NCI-H2107 treated with DMSO at 0.1 percent for 48 hours (cell line): ENCODE data around the gene ZBTB34.

Source experiments
- DNase-seq: peaks from one replicate; lab custom pipeline; 2025; ENCODE audit not compliant: unreplicated experiment; lab: John Stamatoyannopoulos, UW

The ZBTB34 gene

GRCh38 chr9:126842977-126843799 is 17.3 kb upstream of the ZBTB34 start:
- DNase-seq: no peak

- DNase-seq: no peak
These were observed 16.4 kb upstream of the ZBTB34 start for GRCh38 chr9:126844085-126844484.

- DNase-seq: no peak
These were observed 13.4 kb upstream of the ZBTB34 start for GRCh38 chr9:126847051-126847450.

- DNase-seq: no peak
These were observed 10.7 kb upstream of the ZBTB34 start for GRCh38 chr9:126849591-126850225.

GRCh38 chr9:126851286-126851880 is 9.1 kb upstream of the ZBTB34 start:
- no peak for DNase-seq

GRCh38 chr9:126852086-126852688 is 8.3 kb upstream of the ZBTB34 start:
- no peak for DNase-seq

GRCh38 chr9:126853667-126854066 is 6.8 kb upstream of the ZBTB34 start:
- DNase-seq: no peak

- no peak for DNase-seq
These were observed 5.7 kb upstream of the ZBTB34 start for GRCh38 chr9:126854734-126855133.

GRCh38 chr9:126856326-126856877 is 4.0 kb upstream of the ZBTB34 start:
- DNase-seq: no peak

GRCh38 chr9:126857261-126857960 is 3.0 kb upstream of the ZBTB34 start:
- DNase-seq: no peak

GRCh38 chr9:126859111-126859510 is 1.3 kb upstream of the ZBTB34 start:
- DNase-seq: no peak

GRCh38 chr9:126860757-126861466 is 473 bp downstream of the ZBTB34 start:
- DNase-seq: no peak

GRCh38 chr9:126861707-126862103 is 1.3 kb downstream of the ZBTB34 start:
- DNase-seq: no peak

- DNase-seq: no peak
These were observed 1.8 kb downstream of the ZBTB34 start for GRCh38 chr9:126862104-126862761.

GRCh38 chr9:126864771-126865170 is 4.3 kb downstream of the ZBTB34 start:
- DNase-seq: peak; percentile 36

- DNase-seq: no peak
These were observed 8.9 kb downstream of the ZBTB34 start for GRCh38 chr9:126869368-126869767.

GRCh38 chr9:126872516-126872915 is 12.1 kb downstream of the ZBTB34 start:
- no peak for DNase-seq

- no peak for DNase-seq
These were observed 14.3 kb downstream of the ZBTB34 start for GRCh38 chr9:126874546-126875314.
